HG02973 (cell line): ENCODE measurements around the gene YWHAH.

Experiments
- ATAC-seq: cut with Tn5 transposase; IDR thresholded peaks from one replicate; pipeline ENCODE4 v1.9.1; 2021; ENCODE audit warnings: moderate library complexity; ENCODE audit not compliant: unreplicated experiment

The YWHAH gene

GRCh38 chr22:31947296-31947695 is 3.0 kb downstream of the YWHAH start:
- ATAC-seq, result no peak

DNA sequence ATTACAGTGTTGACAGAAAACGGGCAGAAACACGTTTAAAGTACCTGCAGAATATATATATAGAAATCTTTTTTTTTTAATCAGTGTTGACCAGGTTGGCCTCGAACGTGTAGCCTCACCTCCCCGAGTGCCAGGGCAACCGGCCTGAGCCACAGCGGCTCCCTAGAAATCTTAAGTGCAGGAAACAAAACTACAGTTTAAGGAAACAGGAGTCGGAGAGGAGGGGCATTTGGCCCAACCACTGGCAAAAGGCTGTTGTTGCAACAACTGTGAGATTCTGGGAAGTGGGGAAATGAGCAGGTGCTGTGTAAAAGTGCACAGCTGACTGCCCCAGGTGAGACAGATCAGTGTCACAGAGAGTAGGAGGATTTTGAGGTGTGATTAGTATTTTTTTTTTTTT is 3.7 kb downstream of the YWHAH start:
- ATAC-seq, result no peak

GRCh38 chr22:31950226-31950625 is 5.9 kb downstream of the YWHAH start:
- ATAC-seq, result no peak

- ATAC-seq, result no peak
These were observed 7.1 kb downstream of the YWHAH start for GRCh38 chr22:31951194-31952093.

DNA sequence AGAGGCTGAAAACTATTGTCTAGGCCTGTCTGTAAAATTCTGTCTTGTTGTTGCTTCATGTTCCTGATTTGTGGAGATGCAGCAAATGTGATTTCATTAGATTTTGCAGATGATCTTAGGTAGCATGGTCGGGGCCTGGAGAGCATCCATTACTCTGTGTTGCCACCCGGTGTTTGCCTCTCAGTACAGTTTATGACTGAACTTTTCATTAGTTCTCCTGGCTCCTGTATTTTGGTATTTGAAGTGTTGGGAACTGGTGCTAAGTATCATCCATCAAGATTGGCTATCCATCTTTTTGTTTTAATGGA is 7.7 kb downstream of the YWHAH start:
- no peak for ATAC-seq

DNA sequence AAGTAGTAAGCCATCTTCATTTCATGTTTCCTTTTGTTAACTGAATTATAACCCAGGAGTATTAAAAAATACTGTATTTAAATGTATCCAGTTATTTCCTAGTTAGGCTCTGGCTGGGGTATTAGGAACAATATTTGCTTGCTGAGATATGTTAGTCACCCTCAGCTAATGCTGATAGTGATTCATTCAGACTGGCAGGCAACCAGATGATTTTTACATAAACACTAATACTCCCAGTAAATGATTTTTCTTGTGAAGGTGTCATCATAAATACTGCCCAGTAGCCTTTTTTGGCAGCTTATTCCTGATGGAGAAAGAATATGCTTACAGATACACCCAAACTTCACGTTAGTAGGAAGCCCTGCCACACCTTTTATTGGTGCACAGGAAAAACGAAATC is 8.1 kb downstream of the YWHAH start:
- no peak for ATAC-seq

- no peak for ATAC-seq
These were observed 8.9 kb downstream of the YWHAH start for GRCh38 chr22:31953261-31953660.

DNA sequence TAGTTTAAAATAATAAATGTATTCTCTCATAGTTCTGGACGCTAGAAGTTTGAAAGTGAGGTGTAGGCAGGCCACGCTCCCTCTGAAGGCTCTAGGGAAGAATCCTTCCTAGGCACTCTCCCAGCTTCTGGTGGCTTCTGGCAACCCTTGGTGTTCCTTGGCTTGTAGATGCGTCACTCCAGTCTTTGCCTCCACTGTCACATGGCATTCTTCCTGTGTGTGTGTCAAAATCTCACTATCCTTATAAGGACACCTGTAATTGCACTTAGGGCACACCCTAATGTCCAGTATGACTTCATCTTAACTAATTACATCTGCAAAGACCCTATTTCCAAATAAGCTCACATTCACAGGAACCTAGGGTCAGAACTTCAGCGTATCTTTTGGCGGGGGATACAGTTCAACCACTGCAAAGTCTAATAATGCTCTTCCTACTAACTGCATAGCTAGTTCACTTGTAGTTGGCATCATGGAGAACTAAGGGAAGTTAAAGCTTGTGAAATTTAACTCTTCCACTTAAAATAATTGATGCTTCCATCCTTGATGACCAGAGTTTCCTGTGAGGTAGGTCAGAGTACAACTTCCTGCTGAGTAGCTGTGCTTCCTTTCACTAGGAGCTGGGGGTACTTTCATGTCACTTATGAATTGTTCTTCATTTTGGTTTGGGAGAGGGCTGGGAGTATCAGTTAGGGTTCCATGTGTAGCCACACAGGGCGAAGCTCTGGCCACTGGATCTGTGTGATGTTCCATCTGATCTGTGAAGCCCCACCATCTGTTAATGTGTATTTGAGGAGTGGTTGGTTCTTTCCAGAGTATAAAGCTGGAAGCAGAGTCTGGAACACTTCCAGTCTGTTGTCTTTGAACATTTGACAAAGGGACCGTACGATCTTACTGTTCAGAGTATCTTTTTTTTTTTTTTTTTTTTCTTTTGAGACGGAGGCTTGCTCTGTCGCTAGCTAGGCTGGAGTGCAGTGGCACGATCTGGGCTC is 10.5 kb downstream of the YWHAH start:
- no peak for ATAC-seq

DNA sequence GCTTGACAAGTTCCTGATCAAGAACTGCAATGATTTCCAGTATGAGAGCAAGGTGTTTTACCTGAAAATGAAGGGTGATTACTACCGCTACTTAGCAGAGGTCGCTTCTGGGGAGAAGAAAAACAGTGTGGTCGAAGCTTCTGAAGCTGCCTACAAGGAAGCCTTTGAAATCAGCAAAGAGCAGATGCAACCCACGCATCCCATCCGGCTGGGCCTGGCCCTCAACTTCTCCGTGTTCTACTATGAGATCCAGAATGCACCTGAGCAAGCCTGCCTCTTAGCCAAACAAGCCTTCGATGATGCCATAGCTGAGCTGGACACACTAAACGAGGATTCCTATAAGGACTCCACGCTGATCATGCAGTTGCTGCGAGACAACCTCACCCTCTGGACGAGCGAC is 12.0 kb downstream of the YWHAH start:
- ATAC-seq, result no peak

DNA sequence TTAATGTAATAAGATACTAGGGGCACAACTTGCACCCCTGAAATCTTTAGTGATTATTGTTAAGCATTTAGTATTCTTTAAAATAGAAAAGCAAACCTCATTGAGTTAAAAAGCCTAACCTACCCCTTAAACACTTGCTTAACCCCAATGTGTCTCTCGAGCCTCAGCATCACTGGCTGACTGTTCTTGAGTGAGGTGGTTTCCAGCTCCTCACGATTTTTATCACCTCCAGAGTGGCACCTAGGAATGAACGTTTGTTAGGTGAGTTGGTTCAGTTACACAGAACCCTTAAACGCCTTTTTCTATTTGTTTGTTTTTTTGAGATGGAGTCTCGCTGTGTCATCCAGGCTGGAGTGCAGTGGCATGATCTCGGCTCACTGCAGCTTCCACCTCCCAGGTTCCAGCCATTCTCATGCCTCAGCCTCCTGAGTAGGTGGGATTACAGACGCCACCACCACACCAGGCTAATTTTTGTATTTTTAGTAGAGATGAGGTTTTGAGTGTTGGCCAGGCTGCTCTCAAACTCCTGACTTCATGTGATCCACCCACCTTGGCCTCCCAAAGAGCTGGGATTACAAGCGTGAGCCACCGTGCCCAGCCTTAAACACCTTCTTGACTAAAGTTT is 13.7 kb downstream of the YWHAH start:
- no peak for ATAC-seq

DNA sequence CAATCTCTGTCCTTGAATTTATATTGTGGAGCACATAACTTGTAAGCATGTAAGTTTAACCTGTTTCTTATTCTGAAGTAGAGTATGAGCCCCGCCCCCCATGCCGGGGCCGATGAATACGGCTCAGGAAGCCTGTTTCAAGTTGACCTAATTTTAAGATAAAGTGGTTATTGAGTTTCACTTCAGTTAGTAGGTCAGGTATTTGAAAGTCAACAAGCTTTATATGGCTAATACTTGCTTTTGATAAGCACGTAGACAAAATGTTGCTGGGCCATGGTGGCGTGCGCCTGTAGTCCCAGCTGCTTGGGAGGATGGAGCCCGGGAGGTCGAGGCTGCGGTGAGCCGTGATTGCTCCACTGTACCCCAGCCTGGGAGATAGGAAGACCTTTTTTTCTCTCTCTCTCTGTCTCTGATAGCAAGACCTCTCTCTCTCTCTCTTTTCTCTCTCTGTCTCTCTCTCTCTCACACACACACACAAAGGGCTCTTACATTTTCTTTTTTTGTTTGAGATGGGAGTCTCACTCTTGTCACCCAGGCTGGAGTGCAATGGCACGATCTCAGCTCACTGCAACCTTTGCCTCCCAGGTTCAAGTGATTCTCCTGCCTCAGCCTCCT is 14.4 kb downstream of the YWHAH start:
- no peak for ATAC-seq

DNA sequence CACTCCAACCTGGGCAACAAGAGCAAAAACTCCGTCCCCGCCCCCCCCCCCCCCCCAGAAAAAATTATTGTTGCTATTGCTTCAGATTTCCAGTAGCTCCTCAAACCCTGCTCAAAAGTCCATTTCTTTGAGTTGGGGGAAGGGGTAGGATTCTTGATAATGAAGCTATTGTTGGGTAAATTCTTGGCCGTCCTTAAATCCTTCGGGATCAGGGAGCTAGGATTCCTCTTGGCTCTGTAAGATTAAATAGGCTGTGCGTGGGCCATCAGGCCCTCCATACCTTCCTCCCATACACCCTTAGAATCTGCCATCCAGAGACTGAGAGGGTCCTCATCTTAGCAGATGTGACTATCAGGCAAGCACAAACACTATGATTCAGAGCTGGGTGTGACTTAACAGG is 16.4 kb downstream of the YWHAH start:
- ATAC-seq, result no peak

DNA sequence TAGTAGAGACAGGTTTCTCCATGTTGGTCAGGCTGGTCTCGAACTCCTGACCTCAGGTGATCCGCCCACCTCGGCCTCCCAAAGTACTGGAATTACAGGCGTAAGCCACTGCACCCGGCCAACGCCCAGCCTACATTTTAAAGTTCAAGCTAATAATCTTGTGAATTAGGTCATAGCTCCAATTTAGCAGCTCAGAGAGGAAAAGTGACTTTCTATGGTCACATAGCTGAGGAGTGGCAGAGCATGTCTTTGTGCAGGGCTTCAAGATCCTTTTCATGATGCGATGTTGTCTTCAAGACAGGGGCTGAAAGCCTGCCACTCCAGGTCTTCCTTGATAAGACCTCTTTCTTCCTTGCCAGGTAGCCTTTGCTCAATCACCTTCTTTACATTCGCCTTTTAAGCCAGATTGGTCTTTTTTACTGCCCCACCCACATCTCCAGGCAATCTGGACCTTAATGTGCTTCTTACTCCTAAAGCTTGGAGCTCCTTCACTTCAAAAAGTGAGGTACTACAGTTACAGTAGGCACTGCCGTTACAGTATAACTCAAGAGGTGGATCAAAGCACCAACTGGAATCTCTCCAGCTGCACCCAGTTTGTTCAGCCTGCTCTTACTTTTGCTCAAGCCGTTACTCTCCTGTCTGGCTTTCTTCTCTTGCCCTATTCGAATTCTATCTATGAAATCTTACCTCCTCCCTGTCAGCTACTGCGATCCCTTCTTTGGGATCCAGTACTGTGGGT is 18.2 kb downstream of the YWHAH start:
- ATAC-seq, result no peak

- ATAC-seq, result no peak
These were observed 23.7 kb downstream of the YWHAH start for GRCh38 chr22:31968022-31968421.

GRCh38 chr22:31969789-31970489 is 25.6 kb downstream of the YWHAH start:
- ATAC-seq, result peak; percentile 46

GRCh38 chr22:31970490-31971444 is 26.4 kb downstream of the YWHAH start:
- peak; percentile 51 for ATAC-seq

DNA sequence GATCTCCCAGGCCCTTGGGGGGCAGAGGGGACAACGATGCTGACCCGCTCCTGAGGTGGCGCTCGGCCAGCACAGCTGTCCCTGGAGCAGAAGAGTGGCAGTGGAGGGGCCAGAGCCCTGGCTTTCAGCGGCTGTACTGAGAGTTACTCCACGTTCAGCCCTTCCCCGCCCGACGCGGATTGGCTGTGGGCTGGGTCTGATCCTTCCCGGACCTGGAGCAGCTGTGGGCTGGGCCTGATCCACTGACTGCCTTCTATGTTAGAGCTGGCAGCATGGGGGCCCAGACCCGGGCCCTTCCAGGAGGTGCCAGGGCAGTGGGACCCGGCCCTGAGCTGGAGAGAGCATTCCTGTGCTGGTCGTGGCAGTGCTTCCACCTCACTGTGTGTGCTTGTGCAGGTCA is 27.8 kb downstream of the YWHAH start:
- no peak for ATAC-seq

GRCh38 chr22:31973739-31974138 is 29.4 kb downstream of the YWHAH start:
- ATAC-seq, result no peak
